ENCODE measurements around the gene DSC3.

The DSC3 gene

GRCh38 chr18:31010601-31011000 is 31.9 kb downstream of the DSC3 start:
- H3K27me3 ChIP-seq (ENCODE audit: control insufficient read depth, insufficient read depth, low read length): no peaks in the 10 kb centered on the region
- no peaks in the 10 kb centered on the region for H3K4me1 ChIP-seq
- no peaks in the 10 kb centered on the region for H3K36me3 ChIP-seq (ENCODE audit: control insufficient read depth, insufficient read depth, low read length)
- TF ChIP-seq CTCF (IDR thresholded peaks at IDR 0.05): no peak
- H3K79me2 ChIP-seq: no peaks in the 10 kb centered on the region
- no peak overlapping the region for H3K9ac ChIP-seq
- no peak overlapping the region for H3K4me2 ChIP-seq (ENCODE audit: low read length)
- H2AFZ ChIP-seq: no peak overlapping the region
- no peak overlapping the region for H3K4me3 ChIP-seq (ENCODE audit: low read depth, low read length)
- H3K9me3 ChIP-seq (ENCODE audit: control insufficient read depth, low read length): no peaks in the 10 kb centered on the region
- H3K27ac ChIP-seq: no peak overlapping the region

DNA sequence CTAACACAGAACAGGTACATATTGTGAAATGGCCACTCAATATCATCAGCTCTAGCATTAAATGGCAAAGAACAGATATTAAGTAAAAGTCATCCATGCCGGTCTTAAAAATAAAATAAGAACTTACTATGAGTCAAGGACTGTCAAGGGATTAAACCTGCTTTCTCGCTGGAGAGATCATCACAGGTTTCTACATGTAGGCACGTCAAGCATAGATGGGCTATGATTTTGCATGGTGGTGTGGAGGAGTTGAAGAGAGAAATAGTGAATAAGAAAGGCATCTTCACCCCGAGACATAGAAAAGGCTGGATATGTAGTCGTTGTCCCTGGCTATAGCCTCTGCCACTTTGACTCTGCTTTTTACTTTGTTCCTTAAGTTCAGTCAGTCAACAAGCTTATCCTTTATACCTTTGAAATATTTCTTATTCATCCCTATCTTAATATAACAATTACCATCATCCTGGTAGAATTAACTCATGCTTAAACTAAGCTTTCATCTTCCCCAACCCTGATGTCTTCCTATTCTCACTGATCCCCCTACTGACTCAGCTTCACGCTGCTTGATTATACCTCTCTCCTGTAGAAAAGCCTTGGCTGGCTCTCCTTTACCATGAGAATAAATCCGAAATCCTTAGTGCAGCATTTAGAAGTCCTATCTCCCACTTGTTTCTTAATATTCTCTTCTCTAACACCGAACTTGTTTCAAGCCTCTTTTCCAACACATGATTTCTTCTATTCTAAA is 42.5 kb downstream of the DSC3 start:
- Histone ChIP-seq H3K9ac (no peak overlapping the region), H3K27me3 (ENCODE audit: control insufficient read depth, insufficient read depth, low read length) (no peaks in the 10 kb centered on the region), H3K27ac (no peak overlapping the region), H3K4me2 (ENCODE audit: low read length) (no peak overlapping the region), H3K4me3 (ENCODE audit: low read depth, low read length) (no peak overlapping the region), H3K79me2 (no peaks in the 10 kb centered on the region), H3K4me1 (no peaks in the 10 kb centered on the region), H3K36me3 (ENCODE audit: control insufficient read depth, insufficient read depth, low read length) (no peaks in the 10 kb centered on the region), H2AFZ (no peak overlapping the region), H3K9me3 (ENCODE audit: control insufficient read depth, low read length) (no peaks in the 10 kb centered on the region)
- TF ChIP-seq CTCF (IDR thresholded peaks at IDR 0.05): no peak

DNA sequence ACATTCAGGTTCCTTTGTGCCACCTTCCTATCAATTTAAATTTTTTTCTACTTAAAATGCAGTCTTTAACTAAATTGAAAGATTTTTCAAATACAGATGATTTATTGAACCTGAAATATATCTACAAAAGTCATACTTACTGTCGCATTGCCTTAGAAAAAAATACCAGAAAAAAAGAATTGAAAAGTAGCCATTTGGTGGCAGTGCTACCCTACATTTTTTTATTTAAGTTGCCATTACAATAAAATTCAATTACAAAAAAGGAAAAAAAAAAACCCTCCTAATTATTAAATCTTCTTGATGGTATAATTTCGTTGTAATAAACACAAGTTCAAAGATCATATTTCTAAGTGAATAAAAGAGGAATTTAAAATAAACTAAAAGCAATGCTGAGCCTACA is 43.4 kb downstream of the DSC3 start:
- no peak for TF ChIP-seq CTCF (IDR thresholded peaks at IDR 0.05)
- Histone ChIP-seq H3K27me3 (ENCODE audit: control insufficient read depth, insufficient read depth, low read length) (no peaks in the 10 kb centered on the region), H3K79me2 (no peaks in the 10 kb centered on the region), H3K4me1 (no peaks in the 10 kb centered on the region), H3K27ac (no peak overlapping the region), H3K4me3 (ENCODE audit: low read depth, low read length) (no peak overlapping the region), H2AFZ (no peak overlapping the region), H3K9me3 (ENCODE audit: control insufficient read depth, low read length) (no peaks in the 10 kb centered on the region), H3K36me3 (ENCODE audit: control insufficient read depth, insufficient read depth, low read length) (no peaks in the 10 kb centered on the region), H3K4me2 (ENCODE audit: low read length) (no peak overlapping the region), H3K9ac (no peak overlapping the region)

DNA sequence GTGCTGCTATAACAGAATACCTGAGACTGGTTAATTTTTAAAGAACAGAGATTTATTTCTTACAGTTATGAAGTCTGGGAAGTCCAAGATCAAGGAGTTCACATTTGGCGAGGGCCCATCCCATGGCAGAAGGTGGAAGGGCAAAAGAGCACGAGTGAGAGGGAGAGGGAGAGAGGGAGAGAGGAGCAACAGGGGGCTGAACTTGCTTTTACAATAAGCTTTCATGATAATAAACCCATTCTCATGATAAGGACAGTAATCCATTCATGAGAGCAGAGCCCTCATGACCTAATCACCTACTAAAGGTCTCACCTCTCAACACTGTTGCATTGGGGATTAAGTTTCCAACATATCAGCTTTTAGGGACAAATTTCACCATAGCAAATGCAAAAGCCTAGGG is 45.3 kb downstream of the DSC3 start:
- H3K9ac ChIP-seq: no peak overlapping the region
- H3K4me3 ChIP-seq (ENCODE audit: low read depth, low read length): no peak overlapping the region
- TF ChIP-seq CTCF (IDR thresholded peaks at IDR 0.05): no peak
- no peaks in the 10 kb centered on the region for H3K79me2 ChIP-seq
- no peak overlapping the region for H3K4me2 ChIP-seq (ENCODE audit: low read length)
- H3K36me3 ChIP-seq (ENCODE audit: control insufficient read depth, insufficient read depth, low read length): no peaks in the 10 kb centered on the region
- H3K27me3 ChIP-seq (ENCODE audit: control insufficient read depth, insufficient read depth, low read length): no peaks in the 10 kb centered on the region
- no peak overlapping the region for H2AFZ ChIP-seq
- no peaks in the 10 kb centered on the region for H3K4me1 ChIP-seq
- no peaks in the 10 kb centered on the region for H3K9me3 ChIP-seq (ENCODE audit: control insufficient read depth, low read length)
- H3K27ac ChIP-seq: no peak overlapping the region

DNA sequence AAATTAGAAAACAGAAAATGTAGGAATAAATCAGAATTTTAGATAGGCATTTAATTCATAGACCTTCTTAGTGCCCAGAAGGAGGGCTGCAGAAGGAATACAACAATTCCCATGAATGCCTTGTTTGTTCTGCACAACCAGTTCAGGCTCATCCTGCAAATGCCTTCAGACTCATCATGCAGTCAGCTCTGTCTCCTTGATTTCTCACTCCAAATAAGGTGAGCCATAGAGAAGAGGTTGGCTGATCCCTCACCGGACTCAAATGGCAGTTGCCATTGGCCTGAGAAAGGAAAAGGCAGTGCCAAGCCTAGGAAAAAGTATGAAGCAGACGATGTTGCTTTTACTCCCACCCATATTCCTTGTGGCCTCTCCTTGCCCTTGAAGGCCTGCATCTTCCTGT is 50.3 kb downstream of the DSC3 start:
- H3K4me2 ChIP-seq (ENCODE audit: low read length): no peak overlapping the region
- no peaks in the 10 kb centered on the region for H3K27me3 ChIP-seq (ENCODE audit: control insufficient read depth, insufficient read depth, low read length)
- no peak overlapping the region for H2AFZ ChIP-seq
- no peak for TF ChIP-seq CTCF (IDR thresholded peaks at IDR 0.05)
- no peaks in the 10 kb centered on the region for H3K4me1 ChIP-seq
- no peaks in the 10 kb centered on the region for H3K79me2 ChIP-seq
- H3K4me3 ChIP-seq (ENCODE audit: low read depth, low read length): no peak overlapping the region
- H3K36me3 ChIP-seq (ENCODE audit: control insufficient read depth, insufficient read depth, low read length): no peaks in the 10 kb centered on the region
- no peak overlapping the region for H3K27ac ChIP-seq
- H3K9me3 ChIP-seq (ENCODE audit: control insufficient read depth, low read length): no peaks in the 10 kb centered on the region
- no peak overlapping the region for H3K9ac ChIP-seq

Data from parathyroid adenoma (tissue), 2 donors.